HepG2 (cell line): ENCODE measurements around the gene TJP2. TPM values are rescaled to one million over a fixed set of nuclear protein-coding genes. Genes with fewer than 3 reads are reported as not detected.

Source experiments
- FOXK1 ChIP-seq: sonication (generic); formaldehyde crosslinking; IDR thresholded peaks from 2 replicates; pipeline ENCODE4 v1.4.0; 2020; ENCODE audit warnings: low read depth, missing genetic modification reagents, borderline replicate concordance
- NCOA5 ChIP-seq: sonication (generic); formaldehyde crosslinking; IDR thresholded peaks from 2 replicates; pipeline ENCODE4 v1.4.0; 2020; ENCODE audit warnings: missing genetic modification reagents
- PAWR ChIP-seq: sonication (generic); formaldehyde crosslinking; IDR thresholded peaks from 2 replicates; pipeline ENCODE4 v1.4.0; 2020; ENCODE audit warnings: missing genetic modification reagents, mild to moderate bottlenecking, borderline replicate concordance
- PPARG ChIP-seq: conservative IDR thresholded peaks from 2 replicates; pipeline ENCODE4 v1.6.1; 2016; ENCODE audit warnings: missing biosample characterization, missing genetic modification reagents
- RXRB ChIP-seq: IDR thresholded peaks from 2 replicates; pipeline ENCODE4 v1.6.1; 2016; ENCODE audit warnings: borderline replicate concordance, missing genetic modification reagents, missing compliant biosample characterization
- SP2 ChIP-seq: sonication (generic); formaldehyde crosslinking; IDR thresholded peaks from 2 replicates; pipeline ENCODE4 v1.5.1; 2020; ENCODE audit warnings: mild to moderate bottlenecking, missing genetic modification reagents
- ZFAT ChIP-seq: sonication (generic); formaldehyde crosslinking; conservative IDR thresholded peaks from 2 replicates; pipeline ENCODE4 v1.8.1; 2023; ENCODE audit warnings: missing genetic modification reagents, inconsistent platforms
- ZIK1 ChIP-seq: sonication (generic); formaldehyde crosslinking; IDR thresholded peaks from 2 replicates; pipeline ENCODE4 v1.5.0; 2020; ENCODE audit warnings: mild to moderate bottlenecking, low read depth, missing genetic modification reagents, borderline replicate concordance
- ZNF224 ChIP-seq: sonication (generic); formaldehyde crosslinking; IDR thresholded peaks from 2 replicates; pipeline ENCODE4 v1.5.0; 2020; ENCODE audit warnings: mild to moderate bottlenecking, missing genetic modification reagents
- ZNF235 ChIP-seq: sonication (generic); formaldehyde crosslinking; IDR thresholded peaks from 2 replicates; pipeline ENCODE4 v1.8.1; 2023; ENCODE audit warnings: mild to moderate bottlenecking, missing genetic modification reagents, borderline replicate concordance
- ZNF44 ChIP-seq: sonication (generic); formaldehyde crosslinking; IDR thresholded peaks from 2 replicates; pipeline ENCODE4 v1.5.1; 2020; ENCODE audit warnings: mild to moderate bottlenecking, missing genetic modification reagents
- ZNF746 ChIP-seq: sonication (generic); formaldehyde crosslinking; IDR thresholded peaks from 2 replicates; pipeline ENCODE4 v1.8.0; 2022; ENCODE audit warnings: mild to moderate bottlenecking, missing genetic modification reagents
- ZNF75D ChIP-seq: sonication (generic); formaldehyde crosslinking; IDR thresholded peaks from 2 replicates; pipeline ENCODE4 v1.8.1; 2023; ENCODE audit warnings: missing genetic modification reagents, mild to moderate bottlenecking, borderline replicate concordance
- polyA plus RNA-seq, 8 experiments: library from polyadenylated mRNA; depleted of rRNA in 3 of 8; stranded (reverse) in 7 of 8; unstranded in 1 of 8; fragments of >200 nt; fragmentation: Illumina TruSeq in 4 of 8; extraction: Trizol in 4 of 8; gene quantifications; 2 replicates each; pipeline versions ENCODE4 v1.2.1 to v1.2.3, GENCODE V29; 2011 to 2016; ENCODE audit warnings: low read depth in 4 of 8, missing spikeins in 1 of 8, mixed read lengths in 1 of 8; ENCODE audit not compliant: insufficient read depth in 1 of 8
- total RNA-seq, 5 experiments: library from RNA; depleted of rRNA; stranded (reverse); fragments of >200 nt; fragmentation: Illumina TruSeq; extraction: Trizol; gene quantifications; 2 replicates each; pipeline ENCODE4 v1.2.3, GENCODE V29; 2016; ENCODE audit warnings: low read depth in 1 of 5
- TF ChIP-seq, protein P1 (sequence below): sonication (generic); formaldehyde crosslinking; IDR thresholded peaks from 2 replicates; pipeline ENCODE4 v1.5.0; 2020; ENCODE audit warnings: mild to moderate bottlenecking, missing genetic modification reagents, borderline replicate concordance
- TF ChIP-seq, protein P2 (sequence below): sonication (generic); formaldehyde crosslinking; conservative IDR thresholded peaks from 2 replicates; pipeline ENCODE4 v1.8.0; 2022; ENCODE audit warnings: low read depth, missing genetic modification reagents
- TF ChIP-seq, protein P3 (sequence below): sonication (generic); formaldehyde crosslinking; IDR thresholded peaks from 2 replicates; pipeline ENCODE4 v1.9.0; 2022; ENCODE audit warnings: missing genetic modification reagents, mild to moderate bottlenecking, borderline replicate concordance
- TF ChIP-seq, protein P4 (sequence below): sonication (generic); formaldehyde crosslinking; IDR thresholded peaks from 2 replicates; pipeline ENCODE4 v1.5.0; 2020; ENCODE audit warnings: mild to moderate bottlenecking, missing genetic modification reagents, moderate library complexity
- TF ChIP-seq, protein P5 (sequence below): sonication (generic); formaldehyde crosslinking; IDR thresholded peaks from 2 replicates; pipeline ENCODE4 v1.4.0; 2020; ENCODE audit warnings: missing genetic modification reagents, mild to moderate bottlenecking, borderline replicate concordance

TJP2 gene
- total and polyA plus RNA-seq, 2 of the 13 experiments (the other 11 are each of a cell fraction or from before 2014, with no cell fraction given) = 109 to 110 TPM

DNA sequence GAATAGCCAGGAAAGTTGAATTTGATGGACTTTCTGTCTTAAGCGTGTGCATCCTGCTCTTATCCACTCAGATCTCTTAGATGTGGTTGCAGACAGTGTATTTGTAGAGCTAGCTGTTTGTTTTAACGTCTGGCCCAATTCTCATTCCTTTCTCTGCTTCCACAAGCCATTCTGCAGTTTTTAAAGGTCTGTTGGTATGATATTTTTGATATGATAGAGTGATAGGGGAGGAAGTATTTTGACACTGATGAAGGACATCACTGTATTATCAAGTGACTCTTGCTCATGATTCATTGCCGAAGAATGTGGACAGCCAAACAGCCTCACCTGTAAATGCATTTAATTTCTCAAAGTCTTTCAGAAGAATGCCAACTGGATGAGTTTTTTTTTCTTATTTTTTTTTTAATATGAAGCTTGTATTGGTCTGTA lies 4.5 kb downstream of the TJP2 start (continued):
- TF ChIP-seq, protein P1, sequence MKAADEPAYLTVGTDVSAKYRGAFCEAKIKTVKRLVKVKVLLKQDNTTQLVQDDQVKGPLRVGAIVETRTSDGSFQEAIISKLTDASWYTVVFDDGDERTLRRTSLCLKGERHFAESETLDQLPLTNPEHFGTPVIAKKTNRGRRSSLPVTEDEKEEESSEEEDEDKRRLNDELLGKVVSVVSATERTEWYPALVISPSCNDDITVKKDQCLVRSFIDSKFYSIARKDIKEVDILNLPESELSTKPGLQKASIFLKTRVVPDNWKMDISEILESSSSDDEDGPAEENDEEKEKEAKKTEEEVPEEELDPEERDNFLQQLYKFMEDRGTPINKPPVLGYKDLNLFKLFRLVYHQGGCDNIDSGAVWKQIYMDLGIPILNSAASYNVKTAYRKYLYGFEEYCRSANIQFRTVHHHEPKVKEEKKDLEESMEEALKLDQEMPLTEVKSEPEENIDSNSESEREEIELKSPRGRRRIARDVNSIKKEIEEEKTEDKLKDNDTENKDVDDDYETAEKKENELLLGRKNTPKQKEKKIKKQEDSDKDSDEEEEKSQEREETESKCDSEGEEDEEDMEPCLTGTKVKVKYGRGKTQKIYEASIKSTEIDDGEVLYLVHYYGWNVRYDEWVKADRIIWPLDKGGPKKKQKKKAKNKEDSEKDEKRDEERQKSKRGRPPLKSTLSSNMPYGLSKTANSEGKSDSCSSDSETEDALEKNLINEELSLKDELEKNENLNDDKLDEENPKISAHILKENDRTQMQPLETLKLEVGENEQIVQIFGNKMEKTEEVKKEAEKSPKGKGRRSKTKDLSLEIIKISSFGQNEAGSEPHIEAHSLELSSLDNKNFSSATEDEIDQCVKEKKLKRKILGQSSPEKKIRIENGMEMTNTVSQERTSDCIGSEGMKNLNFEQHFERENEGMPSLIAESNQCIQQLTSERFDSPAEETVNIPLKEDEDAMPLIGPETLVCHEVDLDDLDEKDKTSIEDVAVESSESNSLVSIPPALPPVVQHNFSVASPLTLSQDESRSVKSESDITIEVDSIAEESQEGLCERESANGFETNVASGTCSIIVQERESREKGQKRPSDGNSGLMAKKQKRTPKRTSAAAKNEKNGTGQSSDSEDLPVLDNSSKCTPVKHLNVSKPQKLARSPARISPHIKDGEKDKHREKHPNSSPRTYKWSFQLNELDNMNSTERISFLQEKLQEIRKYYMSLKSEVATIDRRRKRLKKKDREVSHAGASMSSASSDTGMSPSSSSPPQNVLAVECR (CRISPR knock-in tag) = no peak
- TF ChIP-seq SP2 = no peak
- no peak for TF ChIP-seq ZNF44 (CRISPR knock-in tag)
- TF ChIP-seq, protein P2, sequence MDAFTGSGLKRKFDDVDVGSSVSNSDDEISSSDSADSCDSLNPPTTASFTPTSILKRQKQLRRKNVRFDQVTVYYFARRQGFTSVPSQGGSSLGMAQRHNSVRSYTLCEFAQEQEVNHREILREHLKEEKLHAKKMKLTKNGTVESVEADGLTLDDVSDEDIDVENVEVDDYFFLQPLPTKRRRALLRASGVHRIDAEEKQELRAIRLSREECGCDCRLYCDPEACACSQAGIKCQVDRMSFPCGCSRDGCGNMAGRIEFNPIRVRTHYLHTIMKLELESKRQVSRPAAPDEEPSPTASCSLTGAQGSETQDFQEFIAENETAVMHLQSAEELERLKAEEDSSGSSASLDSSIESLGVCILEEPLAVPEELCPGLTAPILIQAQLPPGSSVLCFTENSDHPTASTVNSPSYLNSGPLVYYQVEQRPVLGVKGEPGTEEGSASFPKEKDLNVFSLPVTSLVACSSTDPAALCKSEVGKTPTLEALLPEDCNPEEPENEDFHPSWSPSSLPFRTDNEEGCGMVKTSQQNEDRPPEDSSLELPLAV (CRISPR knock-in tag) = no peak
- TF ChIP-seq ZFAT (CRISPR knock-in tag) = no peak
- TF ChIP-seq ZNF746 (CRISPR knock-in tag) = no peak
- no peak for TF ChIP-seq ZIK1 (CRISPR knock-in tag)
- no peak for TF ChIP-seq ZNF235 (CRISPR knock-in tag)
- TF ChIP-seq, protein P3, sequence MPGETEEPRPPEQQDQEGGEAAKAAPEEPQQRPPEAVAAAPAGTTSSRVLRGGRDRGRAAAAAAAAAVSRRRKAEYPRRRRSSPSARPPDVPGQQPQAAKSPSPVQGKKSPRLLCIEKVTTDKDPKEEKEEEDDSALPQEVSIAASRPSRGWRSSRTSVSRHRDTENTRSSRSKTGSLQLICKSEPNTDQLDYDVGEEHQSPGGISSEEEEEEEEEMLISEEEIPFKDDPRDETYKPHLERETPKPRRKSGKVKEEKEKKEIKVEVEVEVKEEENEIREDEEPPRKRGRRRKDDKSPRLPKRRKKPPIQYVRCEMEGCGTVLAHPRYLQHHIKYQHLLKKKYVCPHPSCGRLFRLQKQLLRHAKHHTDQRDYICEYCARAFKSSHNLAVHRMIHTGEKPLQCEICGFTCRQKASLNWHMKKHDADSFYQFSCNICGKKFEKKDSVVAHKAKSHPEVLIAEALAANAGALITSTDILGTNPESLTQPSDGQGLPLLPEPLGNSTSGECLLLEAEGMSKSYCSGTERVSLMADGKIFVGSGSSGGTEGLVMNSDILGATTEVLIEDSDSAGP (CRISPR knock-in tag) = no peak
- no peak; the same call in 1 of the 2 replicates for TF ChIP-seq RXRB (CRISPR knock-in tag)
- peak; percentile 65; the same call in 1 of the 2 replicates for TF ChIP-seq PPARG (CRISPR knock-in tag)
- TF ChIP-seq PAWR (CRISPR knock-in tag) = no peak
- TF ChIP-seq, protein P4, sequence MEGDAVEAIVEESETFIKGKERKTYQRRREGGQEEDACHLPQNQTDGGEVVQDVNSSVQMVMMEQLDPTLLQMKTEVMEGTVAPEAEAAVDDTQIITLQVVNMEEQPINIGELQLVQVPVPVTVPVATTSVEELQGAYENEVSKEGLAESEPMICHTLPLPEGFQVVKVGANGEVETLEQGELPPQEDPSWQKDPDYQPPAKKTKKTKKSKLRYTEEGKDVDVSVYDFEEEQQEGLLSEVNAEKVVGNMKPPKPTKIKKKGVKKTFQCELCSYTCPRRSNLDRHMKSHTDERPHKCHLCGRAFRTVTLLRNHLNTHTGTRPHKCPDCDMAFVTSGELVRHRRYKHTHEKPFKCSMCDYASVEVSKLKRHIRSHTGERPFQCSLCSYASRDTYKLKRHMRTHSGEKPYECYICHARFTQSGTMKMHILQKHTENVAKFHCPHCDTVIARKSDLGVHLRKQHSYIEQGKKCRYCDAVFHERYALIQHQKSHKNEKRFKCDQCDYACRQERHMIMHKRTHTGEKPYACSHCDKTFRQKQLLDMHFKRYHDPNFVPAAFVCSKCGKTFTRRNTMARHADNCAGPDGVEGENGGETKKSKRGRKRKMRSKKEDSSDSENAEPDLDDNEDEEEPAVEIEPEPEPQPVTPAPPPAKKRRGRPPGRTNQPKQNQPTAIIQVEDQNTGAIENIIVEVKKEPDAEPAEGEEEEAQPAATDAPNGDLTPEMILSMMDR (CRISPR knock-in tag) = no peak
- no peak for TF ChIP-seq ZNF224 (CRISPR knock-in tag)
- no peak for TF ChIP-seq NCOA5 (CRISPR knock-in tag)
- TF ChIP-seq, protein P5, sequence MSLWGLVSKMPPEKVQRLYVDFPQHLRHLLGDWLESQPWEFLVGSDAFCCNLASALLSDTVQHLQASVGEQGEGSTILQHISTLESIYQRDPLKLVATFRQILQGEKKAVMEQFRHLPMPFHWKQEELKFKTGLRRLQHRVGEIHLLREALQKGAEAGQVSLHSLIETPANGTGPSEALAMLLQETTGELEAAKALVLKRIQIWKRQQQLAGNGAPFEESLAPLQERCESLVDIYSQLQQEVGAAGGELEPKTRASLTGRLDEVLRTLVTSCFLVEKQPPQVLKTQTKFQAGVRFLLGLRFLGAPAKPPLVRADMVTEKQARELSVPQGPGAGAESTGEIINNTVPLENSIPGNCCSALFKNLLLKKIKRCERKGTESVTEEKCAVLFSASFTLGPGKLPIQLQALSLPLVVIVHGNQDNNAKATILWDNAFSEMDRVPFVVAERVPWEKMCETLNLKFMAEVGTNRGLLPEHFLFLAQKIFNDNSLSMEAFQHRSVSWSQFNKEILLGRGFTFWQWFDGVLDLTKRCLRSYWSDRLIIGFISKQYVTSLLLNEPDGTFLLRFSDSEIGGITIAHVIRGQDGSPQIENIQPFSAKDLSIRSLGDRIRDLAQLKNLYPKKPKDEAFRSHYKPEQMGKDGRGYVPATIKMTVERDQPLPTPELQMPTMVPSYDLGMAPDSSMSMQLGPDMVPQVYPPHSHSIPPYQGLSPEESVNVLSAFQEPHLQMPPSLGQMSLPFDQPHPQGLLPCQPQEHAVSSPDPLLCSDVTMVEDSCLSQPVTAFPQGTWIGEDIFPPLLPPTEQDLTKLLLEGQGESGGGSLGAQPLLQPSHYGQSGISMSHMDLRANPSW (CRISPR knock-in tag) = no peak
- TF ChIP-seq FOXK1 (CRISPR knock-in tag) = 0 out of 2 replicates have a peak, but pooled peaks have one; percentile 37
- TF ChIP-seq ZNF75D (CRISPR knock-in tag) = no peak
